Stimulated activated memory B cell treated with anti-CD40 and anti-IgM and Interleukin-4, amounts not matched to agents 10 μg/mL and 1 μg/mL and 100 μg/mL, for 72 hours (primary cell): ENCODE results near the gene GARRE1.

ENCODE experiments used
- ATAC-seq: fragments of 150-1000 bp; cut with Tn5 transposase; 2 replicates; pipeline ENCODE4 v1.10.0; 2021
- H3K27ac Mint-ChIP-seq: one replicate; pipeline ENCODE4 v1.8.0; 2022; ENCODE audit warnings: mild to moderate bottlenecking, mixed read lengths
- H3K27me3 Mint-ChIP-seq: one replicate; pipeline ENCODE4 v1.8.0; 2022; ENCODE audit warnings: mixed read lengths
- H3K36me3 Mint-ChIP-seq: one replicate; pipeline ENCODE4 v1.8.0; 2022; ENCODE audit warnings: mixed read lengths
- H3K4me1 Mint-ChIP-seq: one replicate; pipeline ENCODE4 v1.8.0; 2022; ENCODE audit warnings: mixed read lengths
- H3K4me3 Mint-ChIP-seq: one replicate; pipeline ENCODE4 v1.8.0; 2022; ENCODE audit warnings: mild to moderate bottlenecking, moderate library complexity, mixed read lengths
- H3K9me3 Mint-ChIP-seq: one replicate; pipeline ENCODE4 v1.8.0; 2022; ENCODE audit warnings: mixed read lengths

Gene GARRE1

DNA sequence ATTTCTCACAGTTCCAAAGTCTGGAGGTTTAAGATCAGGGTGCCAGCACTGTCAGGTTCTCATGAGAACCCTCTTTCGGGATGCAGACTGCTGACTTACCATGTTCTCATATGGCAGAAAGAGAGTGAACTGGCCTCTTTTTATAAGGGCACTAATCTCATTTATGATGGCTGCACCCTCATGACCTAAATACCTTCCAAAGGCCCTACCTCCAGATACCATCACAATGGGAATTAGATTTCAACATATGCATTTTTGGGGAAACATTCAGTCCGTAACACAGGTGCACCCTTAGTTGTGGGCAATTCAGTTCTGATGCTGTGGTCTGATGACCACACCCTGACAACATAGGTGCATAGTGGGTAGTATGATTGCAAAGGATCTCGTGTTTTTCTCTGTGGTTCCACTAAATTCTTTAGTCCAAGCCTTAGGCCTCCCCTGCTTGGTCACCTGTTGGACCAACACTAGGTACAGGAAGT, 33.3 kb downstream of the GARRE1 start:
- ATAC-seq, result no peak
- Mint-ChIP-seq H3K4me3 (no peak overlapping the region), H3K9me3 (no peaks in the 10 kb centered on the region), H3K27ac (no peak overlapping the region), H3K27me3 (no peaks in the 10 kb centered on the region), H3K4me1 (peaks cover 20% of the 10 kb centered on the region), H3K36me3 (no peaks in the 10 kb centered on the region)

DNA sequence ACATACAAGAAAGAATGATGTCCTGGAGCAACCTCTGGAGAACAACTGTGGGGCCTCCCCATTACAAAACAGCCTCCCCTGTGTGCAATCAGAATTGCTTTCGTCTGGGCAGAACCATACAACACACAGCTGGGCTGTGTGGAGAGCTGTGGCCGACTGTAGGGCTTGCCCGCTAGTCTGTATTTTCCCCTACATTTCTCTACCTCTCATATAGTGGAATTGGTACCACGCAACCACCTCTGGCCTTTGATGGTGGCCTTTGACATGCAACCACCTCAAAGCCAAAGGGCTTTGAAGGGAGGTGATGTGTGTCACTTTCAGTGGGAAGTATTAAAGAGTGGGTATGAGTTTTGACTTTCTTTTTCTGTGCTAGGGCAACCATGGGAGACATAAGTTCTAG, 34.0 kb downstream of the GARRE1 start:
- H3K4me1 Mint-ChIP-seq, result peaks cover 14% of the 10 kb centered on the region
- H3K9me3 Mint-ChIP-seq, result no peaks in the 10 kb centered on the region
- H3K4me3 Mint-ChIP-seq, result no peak overlapping the region
- no peaks in the 10 kb centered on the region for H3K27me3 Mint-ChIP-seq
- peak; percentile 91 for ATAC-seq
- H3K36me3 Mint-ChIP-seq, result no peaks in the 10 kb centered on the region
- H3K27ac Mint-ChIP-seq, result peak overlapping the region; percentile 35

DNA sequence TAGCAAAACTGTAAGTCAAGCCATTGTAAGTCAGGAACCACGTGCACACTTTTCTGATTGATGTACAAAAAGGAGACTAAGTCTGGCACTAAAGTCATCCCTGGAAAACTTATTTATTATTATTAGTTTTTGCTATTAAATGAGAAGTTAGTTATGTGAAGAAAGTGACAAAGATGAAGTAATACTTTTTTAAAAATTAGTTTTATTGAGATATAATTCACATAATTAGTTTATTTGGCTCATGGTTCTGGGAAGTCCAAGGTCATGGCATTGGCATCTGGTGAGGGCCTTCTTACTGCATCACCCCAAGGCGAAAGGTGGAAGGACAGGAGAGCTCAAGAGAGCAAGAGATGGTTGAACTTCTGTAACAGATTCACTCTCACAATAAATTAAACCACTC, 36.9 kb downstream of the GARRE1 start:
- H3K9me3 Mint-ChIP-seq, result no peaks in the 10 kb centered on the region
- no peak for ATAC-seq
- H3K36me3 Mint-ChIP-seq, result no peaks in the 10 kb centered on the region
- no peaks in the 10 kb centered on the region for H3K27me3 Mint-ChIP-seq
- no peak overlapping the region for H3K27ac Mint-ChIP-seq
- no peak overlapping the region for H3K4me3 Mint-ChIP-seq
- peaks cover 12% of the 10 kb centered on the region for H3K4me1 Mint-ChIP-seq

- Mint-ChIP-seq H3K27ac (no peak overlapping the region), H3K4me1 (no peaks in the 10 kb centered on the region), H3K9me3 (no peaks in the 10 kb centered on the region), H3K36me3 (no peaks in the 10 kb centered on the region), H3K4me3 (no peak overlapping the region), H3K27me3 (no peaks in the 10 kb centered on the region)
- no peak for ATAC-seq
Observed at GRCh38 chr19:34295103-34295502, 40.7 kb downstream of the GARRE1 start.

DNA sequence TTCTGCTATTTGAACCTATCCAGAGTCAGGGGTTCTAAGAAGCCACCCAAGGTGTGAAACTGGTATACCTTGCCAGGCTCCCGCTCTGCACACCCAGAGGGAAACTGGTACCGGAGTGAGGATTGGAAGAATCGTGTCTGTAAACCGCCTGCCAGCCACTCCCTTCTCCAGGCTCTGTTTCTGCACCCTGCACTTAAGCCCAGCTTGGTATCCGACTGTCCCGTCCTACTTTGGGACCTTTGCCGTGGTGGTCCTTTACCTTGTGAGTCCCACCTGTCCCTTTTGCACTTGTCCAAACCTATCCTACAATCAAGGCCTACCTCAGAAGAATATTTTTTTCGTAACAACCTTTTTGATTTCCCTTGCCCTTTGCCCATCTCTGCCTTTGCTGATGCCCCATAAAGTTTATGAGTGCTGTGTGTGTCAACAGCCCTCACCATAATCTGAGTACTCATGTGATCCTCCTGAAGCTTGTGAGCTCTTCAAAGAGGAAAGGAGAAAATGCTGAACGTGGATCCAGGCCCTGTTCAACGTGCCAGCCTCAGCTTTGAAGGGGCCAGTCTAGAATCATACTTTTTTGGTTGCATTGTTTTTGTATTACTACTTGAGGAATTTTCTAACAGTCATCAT, 44.7 kb downstream of the GARRE1 start:
- Mint-ChIP-seq H3K27me3 (no peaks in the 10 kb centered on the region), H3K36me3 (peaks cover 11% of the 10 kb centered on the region), H3K4me3 (no peak overlapping the region), H3K9me3 (no peaks in the 10 kb centered on the region), H3K4me1 (no peaks in the 10 kb centered on the region), H3K27ac (peak overlapping the region; percentile 24)
- no peak for ATAC-seq

DNA sequence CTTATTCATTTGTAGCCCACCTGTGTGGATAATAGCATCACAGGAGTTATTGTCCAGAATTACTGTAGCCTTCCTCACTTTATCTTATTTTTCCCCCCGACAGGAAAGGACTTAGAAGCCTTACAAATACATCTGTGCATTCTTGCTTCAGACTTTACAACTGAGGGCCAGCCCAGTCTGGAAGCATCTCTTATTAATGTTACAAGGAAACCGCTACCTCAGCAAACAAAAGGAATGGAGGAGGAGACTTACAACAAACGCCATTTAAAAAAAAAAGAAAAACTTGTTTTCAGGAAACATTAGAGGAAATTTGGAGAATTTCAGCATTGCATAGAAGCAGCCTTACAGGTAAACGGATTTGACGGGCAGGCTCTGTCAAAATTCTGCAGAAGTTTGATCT, 45.2 kb downstream of the GARRE1 start:
- peak overlapping the region; percentile 24 for H3K27ac Mint-ChIP-seq
- H3K27me3 Mint-ChIP-seq, result no peaks in the 10 kb centered on the region
- peaks cover 11% of the 10 kb centered on the region for H3K36me3 Mint-ChIP-seq
- no peaks in the 10 kb centered on the region for H3K4me1 Mint-ChIP-seq
- ATAC-seq, result no peak
- H3K9me3 Mint-ChIP-seq, result no peaks in the 10 kb centered on the region
- H3K4me3 Mint-ChIP-seq, result no peak overlapping the region

GRCh38 chr19:34300380-34300779, 46.0 kb downstream of the GARRE1 start:
- Mint-ChIP-seq H3K4me3 (no peak overlapping the region), H3K27me3 (no peaks in the 10 kb centered on the region), H3K4me1 (peaks cover under 1% of the 10 kb centered on the region), H3K27ac (no peak overlapping the region), H3K9me3 (no peaks in the 10 kb centered on the region), H3K36me3 (peaks cover 16% of the 10 kb centered on the region)
- ATAC-seq, result no peak

DNA sequence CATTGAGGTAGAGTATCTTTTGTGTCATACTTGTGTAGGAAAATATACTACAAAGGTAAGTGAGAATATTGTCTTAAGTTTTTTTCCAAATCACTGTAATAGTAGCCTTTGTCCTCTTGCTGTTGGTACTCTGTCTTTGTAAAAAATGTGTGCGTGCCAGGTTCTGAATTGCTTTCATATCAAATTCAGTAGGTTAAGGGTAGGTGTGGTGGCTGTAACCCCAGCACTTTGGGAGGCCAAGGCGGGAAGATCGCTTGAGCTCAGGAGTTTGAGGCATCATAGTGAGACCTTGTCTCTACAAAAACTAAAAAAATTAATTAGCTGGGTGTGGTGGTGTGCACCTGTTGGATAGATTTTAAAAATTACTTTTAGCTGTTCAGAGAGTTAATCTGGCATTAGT, 46.6 kb downstream of the GARRE1 start:
- Mint-ChIP-seq H3K4me1 (peaks cover 6% of the 10 kb centered on the region), H3K27ac (no peak overlapping the region), H3K9me3 (no peaks in the 10 kb centered on the region), H3K27me3 (no peaks in the 10 kb centered on the region), H3K36me3 (peaks cover 19% of the 10 kb centered on the region), H3K4me3 (no peak overlapping the region)
- ATAC-seq, result no peak
